HG02642 (cell line): ENCODE results near the gene CIAO2A.
"Not testable (repeated sequence)": the region's sequence is repeated elsewhere in the genome, so short reads cannot be mapped to it uniquely, and the experiment has no call there.

Source experiments
- ATAC-seq: cut with Tn5 transposase; IDR thresholded peaks from one replicate; pipeline ENCODE4 v1.9.1; 2021; ENCODE audit warnings: mild to moderate bottlenecking; ENCODE audit not compliant: unreplicated experiment, poor library complexity

Gene CIAO2A

GRCh38 chr15:64073496-64073895 lies 20.1 kb downstream of the CIAO2A start:
- not testable (repeated sequence) for ATAC-seq

DNA sequence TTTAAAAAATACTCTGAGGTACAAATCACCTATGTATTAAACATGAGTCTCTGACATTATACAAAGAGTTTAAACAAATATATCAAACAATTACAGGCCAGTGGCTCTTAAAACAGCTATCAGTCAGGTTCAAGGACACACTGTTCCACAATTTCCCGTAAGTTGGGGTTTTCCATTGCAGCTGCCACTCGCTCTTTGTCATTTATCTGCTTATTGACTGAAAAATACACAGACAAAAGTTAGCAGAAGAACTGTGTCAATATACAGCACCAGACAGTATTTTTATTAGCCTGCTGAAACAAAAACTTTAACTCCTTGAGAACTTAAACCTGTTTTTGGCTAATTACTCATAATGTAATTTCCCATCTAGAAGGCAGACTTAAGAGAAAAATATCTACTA lies 20.8 kb downstream of the CIAO2A start:
- no peak for ATAC-seq

DNA sequence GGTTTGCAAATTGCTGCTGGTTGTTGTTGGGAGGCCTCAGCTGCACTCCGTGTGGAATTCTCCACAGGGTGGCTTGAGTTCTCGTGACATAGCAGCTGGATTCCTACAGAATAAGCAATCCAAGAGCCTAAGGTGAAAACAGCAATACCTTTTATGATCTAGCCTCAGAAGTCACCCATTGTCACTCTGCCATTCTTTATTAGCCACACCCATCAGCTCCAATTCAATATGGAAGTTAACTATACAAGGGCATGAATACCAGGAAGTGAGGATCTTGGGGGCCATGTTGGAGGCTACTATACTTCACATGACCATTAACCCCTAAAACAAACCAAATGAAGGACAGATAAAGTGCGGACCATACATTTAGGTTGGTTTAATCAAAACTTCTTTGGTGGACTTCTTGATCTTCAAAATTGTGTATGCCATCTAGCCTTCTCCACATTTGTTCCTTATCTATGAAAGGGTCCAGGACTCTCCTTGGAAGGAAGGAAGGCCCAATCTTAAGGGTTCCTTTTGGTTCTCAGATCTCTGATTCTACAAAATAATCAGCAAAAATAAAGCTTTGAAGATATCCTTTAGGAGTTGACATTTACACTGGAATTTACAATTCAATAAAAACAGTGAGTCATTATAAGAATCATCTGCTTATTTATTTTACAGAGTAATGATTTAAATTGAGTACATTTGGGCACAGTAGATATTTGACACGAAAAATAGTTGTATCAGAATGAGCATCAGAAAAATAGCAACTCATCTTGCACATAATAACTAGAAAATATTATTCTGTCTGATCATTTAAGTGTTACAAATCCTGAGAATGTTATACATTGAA lies 21.5 kb downstream of the CIAO2A start:
- ATAC-seq = no peak

- ATAC-seq = no peak
Observed at GRCh38 chr15:64070965-64071851, 22.4 kb downstream of the CIAO2A start.

DNA sequence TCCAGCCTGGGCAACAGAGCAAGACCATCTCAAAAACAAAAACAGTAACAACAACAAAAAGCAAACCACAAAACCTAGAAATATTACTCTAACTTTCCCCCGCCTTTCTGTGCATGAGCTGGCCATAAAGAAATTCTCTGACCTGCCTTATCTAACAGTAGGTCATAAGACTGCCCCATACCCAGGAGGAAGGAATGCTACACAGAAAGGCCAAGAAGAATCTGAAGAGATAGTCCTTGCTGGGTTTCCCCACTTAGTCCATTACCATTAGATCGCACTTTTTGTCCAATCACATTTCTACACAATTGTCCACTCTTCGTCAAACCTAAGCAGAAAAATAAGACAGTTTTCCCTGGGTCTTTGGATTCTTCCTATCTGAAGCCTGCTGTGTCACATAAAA lies 23.5 kb downstream of the CIAO2A start:
- ATAC-seq = no peak

GRCh38 chr15:64068133-64068532 lies 25.5 kb downstream of the CIAO2A start:
- ATAC-seq = no peak

DNA sequence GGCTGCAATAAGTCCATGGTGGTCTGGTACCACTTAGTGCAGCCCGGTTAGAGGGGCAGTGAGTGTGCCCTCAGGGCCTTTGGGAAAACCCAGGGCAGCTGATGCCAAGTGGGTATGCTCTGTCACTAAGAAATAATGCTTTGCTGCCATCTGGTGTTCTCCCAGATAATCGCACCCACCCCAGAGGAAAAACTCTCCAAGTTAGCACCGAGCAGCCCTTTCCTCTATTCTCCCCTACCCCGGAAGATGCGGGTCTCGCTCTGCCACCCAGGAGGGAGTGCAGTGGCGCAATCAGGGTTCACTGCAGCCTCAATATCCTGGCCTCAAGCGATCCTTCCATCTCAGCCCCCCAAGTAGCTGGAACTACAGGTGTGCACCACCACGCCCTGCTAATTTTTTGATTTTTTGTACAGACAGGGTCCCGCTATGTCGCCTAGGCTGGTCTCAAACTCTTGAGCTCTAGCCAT lies 26.0 kb downstream of the CIAO2A start:
- no peak for ATAC-seq

DNA sequence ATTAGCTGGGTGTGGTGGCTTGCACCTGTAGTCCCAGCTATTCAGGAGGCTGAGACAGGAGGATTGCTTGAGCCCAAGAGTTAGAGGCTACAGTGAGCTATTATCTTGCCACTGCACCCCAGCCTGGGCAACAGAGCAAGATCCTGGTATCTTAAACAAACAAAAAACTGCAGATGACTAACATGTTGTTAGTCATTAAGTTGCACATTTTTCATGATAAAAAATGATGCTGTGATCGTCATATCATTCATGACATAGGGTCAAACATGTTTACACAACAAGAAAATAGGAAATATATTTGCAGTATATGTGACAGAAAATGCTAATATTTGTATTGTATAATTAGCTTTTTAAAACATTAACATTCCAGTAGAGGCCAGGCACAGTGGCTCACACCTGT lies 27.2 kb downstream of the CIAO2A start:
- ATAC-seq = no peak

DNA sequence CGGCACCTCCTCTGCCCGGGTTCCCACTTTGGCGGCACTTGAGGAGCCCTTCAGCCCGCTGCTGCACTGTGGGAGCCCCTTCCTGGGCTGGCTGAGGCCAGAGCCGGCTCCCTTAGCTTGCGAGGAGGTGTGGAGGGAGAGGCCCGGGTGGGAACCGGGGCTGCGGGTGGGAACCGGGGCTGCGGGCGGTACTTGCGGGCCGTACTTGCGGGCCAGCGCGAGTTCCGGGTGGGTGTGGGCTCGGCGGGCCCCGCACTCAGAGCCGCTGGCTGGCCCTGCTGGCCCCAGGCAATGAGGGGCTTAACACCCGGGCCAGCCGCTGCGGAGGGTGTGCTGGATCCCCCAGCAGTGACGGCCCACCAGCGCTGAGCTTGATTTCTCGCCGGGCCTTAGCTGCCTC lies 32.9 kb downstream of the CIAO2A start:
- ATAC-seq = no peak

DNA sequence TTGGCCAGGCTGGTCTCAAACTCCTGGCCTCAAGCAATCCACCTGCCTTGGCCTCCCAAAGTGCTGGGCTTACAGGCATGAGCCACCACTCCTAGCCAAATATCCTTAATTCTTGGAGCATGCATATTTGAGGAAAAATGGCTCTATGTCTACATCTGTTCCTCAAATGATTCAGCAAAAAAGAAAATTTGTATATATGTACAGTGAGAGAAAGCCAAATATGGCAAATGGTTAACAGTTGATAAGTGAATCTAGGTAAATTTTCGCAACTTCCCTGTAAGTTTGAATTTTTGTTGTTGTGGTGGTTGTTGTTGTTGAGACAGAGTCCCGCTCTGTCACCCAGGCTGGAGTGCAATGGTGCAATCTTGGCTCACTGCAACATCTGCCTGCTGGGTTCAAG lies 34.5 kb downstream of the CIAO2A start:
- not testable (repeated sequence) for ATAC-seq

DNA sequence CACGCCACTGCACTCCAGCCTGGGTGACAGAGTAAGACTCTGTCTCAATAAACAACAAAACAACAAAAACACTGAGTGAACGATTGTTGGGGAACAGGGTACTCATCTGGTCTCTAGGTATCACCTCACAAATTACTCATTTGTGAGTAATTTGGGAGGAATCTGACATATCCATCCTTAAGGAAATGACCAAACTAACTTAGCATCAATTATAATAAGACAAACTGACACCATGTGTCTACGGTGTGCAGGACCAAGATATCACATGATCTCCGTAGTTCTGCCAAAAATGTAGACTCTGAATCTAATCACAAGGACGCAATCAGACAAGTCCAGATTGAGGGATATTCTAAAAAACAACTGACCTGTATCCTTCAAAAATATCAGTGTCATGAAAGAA lies 35.4 kb downstream of the CIAO2A start:
- no peak for ATAC-seq

GRCh38 chr15:64053674-64054073 lies 40.0 kb downstream of the CIAO2A start:
- ATAC-seq = not testable (repeated sequence)

- ATAC-seq = no peak
Observed at GRCh38 chr15:64052925-64053491, 40.6 kb downstream of the CIAO2A start.

DNA sequence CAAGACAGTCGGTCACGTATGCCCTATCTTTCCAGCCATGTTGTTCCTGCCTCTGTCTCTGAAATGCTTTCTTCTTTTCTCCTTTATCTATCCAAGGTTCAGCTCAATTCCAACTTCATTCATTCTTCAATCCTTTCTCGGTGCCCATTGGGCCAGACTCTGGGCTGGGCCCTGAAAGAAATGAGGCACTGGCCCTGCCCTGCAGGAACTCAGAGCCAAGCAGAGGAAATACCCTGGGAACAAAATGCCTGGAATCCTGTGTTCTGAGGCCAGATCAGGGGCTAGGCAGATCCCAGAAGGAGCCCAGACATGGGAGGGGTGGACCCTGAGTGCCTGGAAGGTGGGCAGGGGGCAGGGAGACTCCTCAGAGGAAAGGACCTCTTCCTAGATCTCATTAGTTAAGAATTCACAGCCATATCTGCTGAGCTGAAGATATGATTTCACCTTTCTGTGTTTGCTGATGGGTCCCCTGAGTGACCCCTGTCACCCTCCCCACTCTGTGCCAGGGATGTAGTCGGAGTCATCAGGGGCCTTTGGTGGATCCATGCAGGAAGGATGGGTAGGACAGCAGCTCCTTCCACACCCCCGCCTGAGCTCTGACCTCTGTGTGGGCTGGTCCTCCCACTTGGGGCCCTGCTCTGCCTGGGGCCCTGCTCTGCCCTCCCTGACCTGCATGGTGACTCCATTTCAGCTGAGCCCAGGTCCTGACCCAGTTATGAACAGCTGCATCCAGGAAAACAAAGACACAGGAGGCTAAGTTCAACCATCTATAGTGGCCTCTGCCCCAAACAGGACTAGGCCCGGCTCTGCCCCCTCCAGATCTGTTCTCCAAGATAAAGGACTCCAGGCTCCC lies 42.0 kb downstream of the CIAO2A start:
- ATAC-seq = no peak

DNA sequence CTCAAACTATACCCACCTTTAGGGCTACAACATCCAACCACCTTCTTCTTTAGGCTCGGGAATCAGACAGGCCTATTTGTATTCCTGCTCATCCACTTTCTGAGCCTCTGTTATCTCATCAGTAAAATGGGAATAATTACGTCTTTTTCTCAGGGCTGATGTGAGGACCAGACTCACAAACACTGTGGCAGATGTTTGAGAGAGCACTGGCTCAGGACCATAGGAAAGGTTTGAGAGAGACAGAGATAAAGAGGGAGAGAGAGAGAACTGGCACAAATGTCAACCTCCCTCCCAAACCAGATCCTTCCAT lies 42.6 kb downstream of the CIAO2A start:
- ATAC-seq = no peak

DNA sequence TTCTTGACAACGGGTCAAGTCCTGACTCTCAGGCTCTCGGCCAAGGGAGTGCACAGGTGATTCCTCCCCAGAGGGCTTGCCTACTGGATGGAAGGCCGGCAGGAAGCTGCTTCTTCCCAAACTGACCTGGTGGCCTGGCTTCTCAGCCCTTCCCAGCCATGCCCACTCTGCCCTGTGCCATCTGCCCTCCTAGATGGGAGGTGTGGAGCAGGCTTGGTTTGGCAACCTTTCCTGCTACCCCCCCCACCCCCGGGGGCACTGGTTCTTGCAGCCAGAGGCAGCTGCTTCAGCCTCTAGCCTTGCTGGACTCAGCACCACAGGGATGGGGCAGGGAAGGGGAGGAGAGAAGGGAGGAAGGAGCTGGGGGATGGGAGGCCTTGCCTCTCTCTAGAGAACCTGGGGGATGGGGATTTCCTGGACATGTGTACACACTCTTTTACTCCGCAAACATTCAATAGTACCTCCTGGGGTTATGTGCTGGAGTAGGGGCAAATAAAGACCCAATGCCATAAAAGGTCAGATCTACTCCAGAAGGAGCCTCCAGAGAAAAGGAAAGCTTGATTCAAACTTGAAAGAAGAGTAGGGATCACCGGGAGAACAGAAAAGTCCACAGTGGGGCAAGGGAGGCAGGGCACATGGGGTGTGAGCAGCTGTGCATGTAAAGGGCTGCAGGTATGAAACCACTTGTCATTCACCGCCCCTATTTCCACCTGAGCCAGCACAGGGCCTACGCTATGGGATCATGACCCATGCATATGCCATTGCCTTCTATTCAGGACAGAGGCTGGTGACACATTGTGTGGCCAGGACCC lies 43.2 kb downstream of the CIAO2A start:
- no peak for ATAC-seq

GRCh38 chr15:64048781-64049460 lies 44.7 kb downstream of the CIAO2A start:
- no peak for ATAC-seq

DNA sequence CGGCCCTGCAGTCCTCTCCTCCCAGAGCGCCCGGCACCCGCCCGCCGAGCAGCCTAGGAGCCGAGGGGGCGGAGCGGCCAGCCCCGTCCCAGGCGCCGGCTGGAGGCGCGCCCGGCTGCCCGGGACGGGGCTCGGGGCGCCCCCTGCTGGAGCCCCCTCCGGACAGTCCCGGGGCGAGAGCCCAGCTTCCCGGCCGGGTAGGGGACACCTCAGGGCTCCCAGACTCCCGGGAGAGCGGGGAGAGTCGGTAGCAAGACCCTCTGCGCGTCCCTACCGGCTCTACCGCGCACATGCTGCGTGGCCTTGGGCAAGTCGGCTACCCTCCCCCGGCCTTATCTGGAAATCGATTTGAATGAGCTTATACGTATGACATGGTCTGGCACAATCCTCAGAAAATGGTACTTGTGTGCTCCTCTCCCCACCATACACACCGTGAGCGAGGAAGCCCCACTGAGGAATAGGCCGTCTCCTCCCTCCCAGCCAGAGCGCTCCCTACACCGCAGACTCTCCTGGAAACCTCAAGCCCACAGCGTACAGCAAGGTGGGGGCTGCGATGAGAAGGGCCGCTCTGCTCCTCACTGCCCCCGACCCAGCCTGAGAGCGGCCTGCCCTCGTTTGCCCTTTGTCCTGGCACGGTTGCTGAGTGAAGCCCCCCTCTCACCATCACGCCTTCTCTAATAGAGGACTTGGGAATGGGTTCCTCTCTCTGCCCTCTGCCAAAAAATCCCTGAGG lies 47.1 kb downstream of the CIAO2A start, which contains the start of gene DAPK2:
Gene DAPK2, minus strand, starts transcription at position 65 of the 733 bp plus-strand sequence. CDS start 6,224 bp downstream, outside the sequence.
- peak; percentile 64 for ATAC-seq
